DOHH2 (cell line): ENCODE results near the gene RNU1-4.
"Not testable (repeated sequence)": the region's sequence is repeated elsewhere in the genome, so short reads cannot be mapped to it uniquely, and the experiment has no call there.

Experiments
- CTCF ChIP-seq: fragments of 200-600 bp; sonication (generic); IDR thresholded peaks from one replicate; pipeline ENCODE4 v1.5.1; 2014; ENCODE audit warnings: antibody characterized with exemption, mild to moderate bottlenecking, low read depth, low read length; ENCODE audit not compliant: poor library complexity, severe bottlenecking
- EZH2phosphoT487 ChIP-seq: fragments of 200-600 bp; sonication (generic); IDR thresholded peaks from 2 replicates; pipeline ENCODE4 v1.6.1; 2017; ENCODE audit warnings: borderline replicate concordance, mild to moderate bottlenecking, antibody characterized with exemption, low read length, moderate library complexity, mixed read lengths

GRCh38 chr1:16759650-16760455, 19.5 kb downstream of the RNU1-4 start:
- TF ChIP-seq CTCF, EZH2phosphoT487: not testable (repeated sequence)
